Sigmoid colon (tissue), 4 donors: ENCODE measurements around the gene GLIS1.

Experiments
- EP300 ChIP-seq, 4 donors: sonication (generic); formaldehyde crosslinking; IDR thresholded peaks; one replicate each; pipeline ENCODE4 v1.6.1; 2017; ENCODE audit warnings: antibody characterized with exemption in 4 of 4
- POLR2A ChIP-seq, 2 donors: fragments of 450-650 bp; IDR thresholded peaks; one replicate each; pipeline ENCODE4 v1.6.1; 2016; ENCODE audit warnings: antibody characterized with exemption in 2 of 2, mild to moderate bottlenecking in 2 of 2, moderate library complexity in 2 of 2
- POLR2AphosphoS5 ChIP-seq, 4 donors: sonication (generic); formaldehyde crosslinking; IDR thresholded peaks; one replicate each; pipeline ENCODE4 v1.6.1; 2017; ENCODE audit warnings: antibody characterized with exemption in 4 of 4
- TF ChIP-seq, protein P1 (sequence below), 4 experiments: fragments of 450-650 bp in 3 of 4; fragments of 200-600 bp in 1 of 4; IDR thresholded peaks; one replicate each; pipeline ENCODE4 v1.5.1; 2016 to 2019; ENCODE audit warnings: antibody characterized with exemption in 4 of 4, mild to moderate bottlenecking in 3 of 4, moderate library complexity in 2 of 4

GRCh38 chr1:53600561-53600960, 138.4 kb downstream of the GLIS1 start:
- TF ChIP-seq, protein P1, sequence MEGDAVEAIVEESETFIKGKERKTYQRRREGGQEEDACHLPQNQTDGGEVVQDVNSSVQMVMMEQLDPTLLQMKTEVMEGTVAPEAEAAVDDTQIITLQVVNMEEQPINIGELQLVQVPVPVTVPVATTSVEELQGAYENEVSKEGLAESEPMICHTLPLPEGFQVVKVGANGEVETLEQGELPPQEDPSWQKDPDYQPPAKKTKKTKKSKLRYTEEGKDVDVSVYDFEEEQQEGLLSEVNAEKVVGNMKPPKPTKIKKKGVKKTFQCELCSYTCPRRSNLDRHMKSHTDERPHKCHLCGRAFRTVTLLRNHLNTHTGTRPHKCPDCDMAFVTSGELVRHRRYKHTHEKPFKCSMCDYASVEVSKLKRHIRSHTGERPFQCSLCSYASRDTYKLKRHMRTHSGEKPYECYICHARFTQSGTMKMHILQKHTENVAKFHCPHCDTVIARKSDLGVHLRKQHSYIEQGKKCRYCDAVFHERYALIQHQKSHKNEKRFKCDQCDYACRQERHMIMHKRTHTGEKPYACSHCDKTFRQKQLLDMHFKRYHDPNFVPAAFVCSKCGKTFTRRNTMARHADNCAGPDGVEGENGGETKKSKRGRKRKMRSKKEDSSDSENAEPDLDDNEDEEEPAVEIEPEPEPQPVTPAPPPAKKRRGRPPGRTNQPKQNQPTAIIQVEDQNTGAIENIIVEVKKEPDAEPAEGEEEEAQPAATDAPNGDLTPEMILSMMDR (IDR thresholded peaks at IDR 0.05), result no peak
- TF ChIP-seq POLR2A (IDR thresholded peaks at IDR 0.05) (no peak), POLR2AphosphoS5 (IDR thresholded peaks at IDR 0.05) (no peak), EP300 (IDR thresholded peaks at IDR 0.05) (no peak)
